GM21619 (cell line): ENCODE measurements around the gene DGKH.

Experiments
- ATAC-seq: cut with Tn5 transposase; IDR thresholded peaks from one replicate; pipeline ENCODE4 v1.9.1; 2021; ENCODE audit not compliant: unreplicated experiment

Gene DGKH

DNA sequence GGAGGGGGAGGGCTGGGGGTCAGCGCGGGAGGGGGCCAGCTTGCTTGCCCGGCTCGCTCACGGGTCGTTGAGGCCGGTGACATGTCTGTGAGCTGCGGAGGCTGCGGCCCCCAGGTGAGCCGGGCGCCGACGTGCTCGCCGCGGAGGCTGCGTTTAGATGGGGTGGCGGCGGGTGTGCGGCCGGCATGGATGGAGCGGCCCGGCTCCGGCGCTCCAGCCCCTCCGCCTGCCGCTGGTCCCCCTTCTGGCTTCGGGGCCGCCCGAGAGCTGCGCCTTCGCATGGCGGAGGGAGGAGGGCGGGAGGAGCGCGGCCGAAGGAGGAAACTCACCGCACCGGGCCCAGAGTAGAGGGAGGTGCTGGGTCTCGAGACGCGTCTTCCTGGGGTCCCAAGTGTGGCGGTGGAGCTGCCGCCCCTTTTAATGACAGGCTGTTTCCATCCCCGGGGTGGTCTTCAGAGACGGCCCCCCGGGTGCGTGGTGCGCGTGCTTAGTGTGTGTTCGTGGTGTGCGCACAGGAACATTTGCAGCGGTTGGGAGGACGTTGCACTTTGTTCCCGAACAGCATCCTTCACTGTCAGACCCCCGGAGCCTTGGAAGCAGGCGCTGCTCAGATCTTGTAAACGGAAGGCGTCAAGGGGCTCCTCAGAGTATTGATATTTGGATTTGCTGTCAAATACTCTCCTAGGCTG lies 223.8 kb downstream of the DGKH start, which contains the start of gene AKAP11:
AKAP11 (plus strand) TSS at position 38 of the 689 bp plus-strand sequence. CDS start 14,197 bp downstream, outside the sequence.
- ATAC-seq = peak; percentile 14

DNA sequence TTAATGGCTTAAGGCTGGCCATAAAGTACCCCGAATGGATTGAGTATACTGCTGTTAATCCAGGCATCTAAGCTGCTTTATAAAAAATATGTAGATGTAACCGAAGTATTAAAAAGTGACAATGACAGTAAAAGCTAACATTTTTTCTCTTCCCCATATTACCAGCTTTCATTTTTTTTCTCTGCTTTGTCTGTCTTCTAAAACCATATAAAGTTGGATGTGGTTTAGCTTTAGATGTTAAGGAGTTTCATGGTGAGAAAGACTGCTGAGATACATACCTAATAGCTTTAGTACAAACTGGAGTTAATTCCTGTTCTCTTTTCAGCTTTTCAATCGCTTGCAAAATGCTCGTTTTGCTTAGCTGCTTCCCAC lies 224.3 kb downstream of the DGKH start:
- ATAC-seq = no peak

DNA sequence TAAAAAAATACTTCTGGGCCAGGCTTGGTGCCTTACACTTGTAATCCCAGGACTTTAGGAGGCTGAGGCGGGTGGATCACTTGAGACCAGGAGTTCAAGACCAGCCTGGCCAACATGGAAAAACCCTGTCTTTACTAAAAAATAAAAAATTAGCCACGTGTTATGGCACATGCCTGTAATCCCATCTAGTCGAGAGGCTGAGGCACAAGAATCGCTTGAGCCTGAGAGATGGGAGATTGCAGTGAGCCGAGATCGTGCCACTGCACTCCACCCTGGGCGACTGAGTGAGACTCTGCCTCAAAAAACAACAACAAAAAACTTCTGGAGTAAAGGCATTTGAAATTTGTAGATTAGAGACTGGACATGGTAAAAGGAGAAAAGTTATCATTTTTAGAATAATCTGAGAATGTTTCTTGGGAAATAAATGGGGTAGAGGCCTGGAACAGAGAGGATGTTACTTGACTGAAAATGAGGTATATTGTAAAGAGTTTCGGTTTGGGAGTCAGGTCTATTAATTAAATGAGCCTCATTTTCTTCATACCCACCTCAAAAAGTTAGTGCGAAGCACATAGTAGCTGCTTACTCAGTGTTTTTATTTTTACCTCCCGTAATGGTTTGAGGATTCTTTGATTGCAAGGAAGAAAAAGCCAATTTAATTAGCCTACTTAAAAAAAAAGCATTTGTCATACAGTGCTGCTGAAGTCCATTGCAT lies 226.1 kb downstream of the DGKH start:
- ATAC-seq = no peak

DNA sequence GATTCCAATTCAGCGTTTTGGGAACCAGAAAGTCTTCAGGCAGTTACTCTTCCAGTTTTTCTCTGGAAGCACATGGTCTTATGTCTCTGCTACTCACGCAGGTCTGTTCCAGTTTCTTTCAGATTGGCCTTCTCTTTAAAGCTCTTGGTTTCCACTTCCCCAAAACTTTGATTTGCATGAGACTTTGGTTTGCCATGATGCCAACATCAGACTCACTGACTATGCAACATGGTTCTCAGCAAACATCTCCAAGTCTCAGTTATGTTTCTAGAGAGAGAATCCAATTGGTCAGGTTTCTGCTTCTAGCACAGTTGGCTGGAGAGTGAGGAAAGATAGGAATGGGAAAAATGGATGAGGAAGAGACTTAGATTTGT lies 226.6 kb downstream of the DGKH start:
- peak; percentile 25 for ATAC-seq

DNA sequence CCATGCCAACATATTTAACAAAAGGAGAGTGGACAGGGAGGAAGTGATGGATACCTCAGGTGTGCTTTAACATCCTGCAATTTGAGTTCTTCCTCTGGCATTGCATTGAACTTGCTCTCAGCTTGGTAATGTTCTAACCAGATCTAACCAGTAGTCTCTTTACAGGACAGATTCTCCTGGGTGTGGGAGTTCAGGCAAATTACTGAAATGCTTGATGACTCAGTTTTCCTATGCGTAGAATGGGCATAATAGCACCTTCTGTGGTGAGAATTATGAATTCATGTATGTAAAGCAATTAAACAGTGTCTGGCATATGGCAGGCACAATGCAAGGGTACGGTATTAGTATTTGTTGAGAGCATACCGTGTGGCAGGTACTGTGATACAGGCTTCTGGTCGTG lies 227.1 kb downstream of the DGKH start:
- ATAC-seq = no peak

DNA sequence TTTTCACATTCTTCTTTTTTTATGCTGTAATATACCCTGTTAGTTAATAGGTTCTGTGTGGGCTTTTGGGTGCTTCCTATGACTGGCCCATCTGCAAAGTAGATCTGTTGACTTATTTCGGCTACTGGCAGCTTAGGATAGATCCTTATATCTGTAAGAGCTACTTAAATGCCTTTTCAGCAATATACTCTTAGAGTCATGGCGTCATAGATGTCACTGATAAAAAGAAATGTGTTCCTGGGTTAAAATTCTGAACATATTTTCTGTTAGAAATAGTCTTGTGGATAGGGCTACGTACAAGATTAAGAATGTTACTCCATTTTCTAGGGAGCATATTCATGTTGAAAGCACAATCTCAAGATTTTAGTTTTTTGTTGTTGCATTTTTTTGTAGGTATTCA lies 228.2 kb downstream of the DGKH start:
- no peak for ATAC-seq

DNA sequence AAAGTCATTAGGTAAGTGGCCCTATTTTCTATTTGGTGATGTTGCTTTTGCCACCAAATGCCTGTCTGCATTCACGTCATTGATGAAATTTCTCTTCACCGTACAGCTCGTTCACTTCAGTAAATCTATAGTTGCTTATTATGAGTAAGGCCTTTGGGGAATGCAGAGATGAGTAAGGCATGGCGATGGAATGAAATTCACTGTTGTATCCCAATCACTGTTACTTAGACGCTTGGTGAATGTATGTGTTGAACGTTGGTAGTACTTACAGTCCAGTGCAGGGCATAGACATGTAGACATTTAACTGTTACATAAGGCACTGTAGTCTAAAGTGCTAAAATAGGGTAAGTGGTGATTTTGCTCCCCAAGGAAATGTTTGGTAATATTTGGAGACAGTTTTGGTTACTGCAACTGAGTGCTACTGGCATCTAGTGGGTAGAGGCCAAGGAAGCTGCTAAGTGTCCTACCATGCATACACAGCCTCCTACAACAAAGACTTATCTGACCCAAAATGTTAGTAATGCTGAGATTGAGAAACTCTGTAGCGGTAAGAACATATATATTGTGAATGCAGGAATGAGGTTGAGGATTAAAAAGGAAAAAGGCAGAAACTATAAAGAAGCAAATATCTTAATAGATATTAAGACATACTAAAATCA lies 229.3 kb downstream of the DGKH start:
- no peak for ATAC-seq

DNA sequence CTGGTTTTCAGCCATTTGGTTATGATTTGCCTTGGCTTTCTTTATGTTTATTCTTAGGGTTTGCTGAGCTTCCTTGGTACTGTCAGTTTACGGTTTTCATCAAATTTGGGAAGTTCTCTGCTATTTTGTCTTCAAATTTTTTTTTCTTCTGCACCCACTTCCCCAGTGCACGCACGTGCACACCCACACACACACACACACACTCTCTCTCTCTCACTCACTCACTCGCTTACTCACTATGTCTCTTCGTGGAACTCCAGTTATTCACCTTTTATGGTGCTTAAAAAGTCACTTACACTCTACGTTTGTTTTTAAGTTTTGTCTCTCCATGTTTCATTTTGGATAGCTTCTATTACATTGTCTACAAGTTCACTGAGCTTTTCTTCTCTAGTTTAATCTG lies 230.6 kb downstream of the DGKH start:
- ATAC-seq = no peak

DNA sequence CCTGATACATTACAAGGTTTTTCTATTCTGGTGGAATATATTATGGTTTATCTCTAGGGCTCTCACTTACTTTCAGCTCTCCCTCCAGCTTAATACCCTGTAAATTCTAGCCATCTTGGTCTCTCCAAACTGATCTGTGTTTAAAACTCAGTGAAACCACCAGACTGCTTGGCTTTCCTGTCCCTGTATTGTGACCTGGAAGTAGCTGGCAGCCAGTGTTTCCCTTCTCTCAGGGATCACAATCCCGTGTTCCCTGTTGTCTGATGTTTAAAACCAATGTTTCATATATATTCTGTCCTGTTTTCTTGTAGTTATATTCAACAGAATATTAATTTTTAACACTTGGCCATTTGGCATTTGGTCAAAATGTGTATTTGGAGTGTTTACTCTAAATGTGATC lies 231.5 kb downstream of the DGKH start:
- ATAC-seq = no peak

DNA sequence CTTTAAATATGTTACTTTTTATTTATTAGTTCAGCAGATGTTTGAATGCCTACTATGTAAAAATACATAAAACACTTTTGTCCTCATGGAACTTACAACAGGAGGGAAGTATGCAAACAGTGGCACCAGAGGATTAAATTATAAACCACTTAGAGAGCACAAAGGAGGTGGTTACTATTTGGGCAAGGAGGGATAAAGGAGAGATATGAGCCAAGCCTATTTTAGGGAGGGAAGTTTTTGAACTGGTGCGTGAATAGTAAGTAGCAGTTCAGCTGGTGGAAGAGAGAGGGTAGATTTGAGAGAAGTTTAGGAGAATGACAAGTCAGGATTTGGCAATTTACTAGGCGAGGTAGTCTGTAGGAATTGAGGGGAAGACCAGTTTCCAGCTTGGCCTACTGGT lies 232.1 kb downstream of the DGKH start:
- ATAC-seq = no peak

DNA sequence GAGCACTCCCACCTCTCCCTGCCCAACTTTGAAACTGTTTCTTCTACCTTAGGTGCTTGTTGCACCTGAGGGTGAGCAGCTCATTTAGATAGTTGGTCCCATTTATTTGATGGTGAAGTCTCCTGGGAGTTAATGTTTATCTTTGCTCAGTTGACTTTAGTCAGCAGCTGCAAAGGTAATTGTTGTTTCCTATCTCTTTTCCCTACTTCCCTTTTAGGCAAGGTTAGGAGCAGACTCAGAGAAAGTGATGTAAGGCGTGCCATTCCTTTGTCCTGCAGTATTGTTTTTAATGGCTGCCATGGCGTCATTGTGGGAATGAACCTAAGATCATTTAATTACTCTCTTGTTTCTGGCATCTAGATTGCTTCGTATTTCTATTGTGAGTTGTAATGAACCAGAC lies 235.1 kb downstream of the DGKH start:
- no peak for ATAC-seq

DNA sequence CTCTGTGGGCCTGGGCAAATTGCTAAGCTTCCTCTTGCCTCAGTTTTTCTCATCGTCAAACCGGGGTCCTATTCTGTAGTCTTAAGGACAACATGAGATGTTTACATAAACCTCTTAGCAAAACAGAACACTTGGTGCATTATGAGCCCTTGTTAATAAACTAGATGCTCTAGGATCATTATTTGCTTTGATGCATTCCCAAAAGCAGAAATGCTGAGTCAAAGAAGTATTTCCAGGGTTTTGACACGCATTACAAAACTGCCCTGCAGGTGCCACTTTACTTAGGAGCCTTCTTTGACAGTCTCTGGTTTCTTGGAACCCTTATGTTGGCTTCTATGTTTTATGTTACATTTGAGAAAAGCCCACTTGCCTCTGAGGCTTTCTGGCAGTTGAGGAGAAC lies 235.6 kb downstream of the DGKH start:
- ATAC-seq = no peak
